ENCODE data around the gene UBE3D. TPM values are rescaled to one million over a fixed set of nuclear protein-coding genes. Genes with fewer than 3 reads are reported as not detected.

Gene UBE3D
- total RNA-seq, 1 experiment from 2014 or later: 14.0 TPM

DNA sequence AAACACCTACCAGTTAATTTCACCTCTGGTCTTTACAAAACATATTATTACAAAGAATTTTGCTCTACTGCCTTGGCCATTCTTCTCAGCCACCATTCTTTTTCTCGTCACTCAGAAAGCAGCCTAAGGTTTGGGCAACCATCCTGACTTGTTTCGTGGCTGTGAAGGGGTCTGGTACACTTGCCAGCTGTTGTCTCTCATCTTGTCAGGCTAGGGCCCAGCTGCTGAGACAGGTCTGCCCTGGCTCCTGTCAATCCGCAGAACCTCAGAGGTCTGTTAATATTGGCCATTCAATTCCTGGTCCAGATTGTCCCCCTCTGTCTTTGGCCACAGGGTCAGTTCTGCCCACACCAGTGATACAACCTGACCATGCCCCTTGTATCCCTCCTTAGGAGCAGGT lies 197.7 kb downstream of the UBE3D start (continued):
- TF ChIP-seq CDX4 (CRISPR knock-in tag; IDR thresholded peaks at IDR 0.05; ENCODE audit: borderline replicate concordance) (no peak), IRF1 (CRISPR knock-in tag; IDR thresholded peaks at IDR 0.05) (no peak), NR2C2 (CRISPR knock-in tag; IDR thresholded peaks at IDR 0.05) (no peak), ATF3 (CRISPR knock-in tag; conservative IDR thresholded peaks at IDR 0.05) (no peak), ESRRA (CRISPR knock-in tag; IDR thresholded peaks at IDR 0.05; ENCODE audit: borderline replicate concordance) (no peak), ZNF263 (CRISPR knock-in tag; IDR thresholded peaks at IDR 0.05; ENCODE audit: low read depth) (no peak), OVOL2 (CRISPR knock-in tag; IDR thresholded peaks at IDR 0.05; ENCODE audit: borderline replicate concordance) (no peak), KAT7 (CRISPR knock-in tag; IDR thresholded peaks at IDR 0.05; ENCODE audit: borderline replicate concordance) (no peak), SMAD4 (CRISPR knock-in tag; IDR thresholded peaks at IDR 0.05) (no peak), JUN (CRISPR knock-in tag; IDR thresholded peaks at IDR 0.05) (no peak)

DNA sequence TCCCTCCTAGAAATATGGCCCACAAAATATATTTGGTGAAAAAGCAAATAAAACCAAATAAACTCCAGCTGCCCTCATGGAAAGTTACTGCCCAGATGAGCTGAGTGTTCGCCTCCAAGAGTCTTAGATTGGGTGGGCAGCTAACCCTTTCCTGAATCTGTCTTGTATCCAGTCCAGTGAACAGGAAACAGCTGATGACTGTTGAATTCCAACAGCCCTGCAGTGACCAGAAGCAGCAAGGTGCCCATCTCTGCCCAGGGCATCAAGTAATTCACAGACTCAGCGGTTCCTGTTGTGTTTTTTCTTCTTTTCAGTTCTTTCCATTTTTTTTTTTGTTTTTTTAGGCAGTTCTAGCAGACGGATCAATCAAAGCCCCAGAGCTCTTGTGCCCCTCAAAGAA lies 199.2 kb downstream of the UBE3D start:
- no peak for ATAC-seq
- Mint-ChIP-seq H3K36me3 (no peaks in the 10 kb centered on the region), H3K9me3 (peaks cover 7% of the 10 kb centered on the region; the same call in 1 of the 2 replicates), H3K4me3 (no peak overlapping the region), H3K27me3 (ENCODE audit: low read depth) (no peaks in the 10 kb centered on the region), H3K4me1 (peaks cover 7% of the 10 kb centered on the region), H3K27ac (no peak overlapping the region)
- ChIA-PET POLR2A (no interaction called here), CTCF (no interaction called here)
- DNase-seq (ENCODE audit: low spot score): no peak
- no peak for TF ChIP-seq GTF2I (CRISPR knock-in tag; conservative IDR thresholded peaks at IDR 0.05)

DNA sequence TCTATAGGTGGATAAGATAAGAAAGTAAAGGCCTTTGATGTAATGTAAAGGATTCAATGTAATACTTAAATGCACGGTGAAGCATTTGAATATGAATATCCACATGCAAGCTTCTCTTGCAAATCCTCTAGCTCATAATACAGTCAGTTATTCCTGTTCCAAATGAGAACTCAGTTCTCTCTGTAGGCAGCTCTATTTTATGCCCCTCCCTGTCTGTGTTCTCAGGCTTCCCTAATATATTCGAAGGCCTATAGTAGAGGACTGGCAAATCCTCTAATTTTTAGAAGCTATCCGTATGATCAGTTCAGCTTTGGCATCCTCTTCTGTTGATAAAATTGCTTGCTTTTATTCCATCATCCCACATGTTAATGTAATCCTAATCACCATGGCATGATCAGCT lies 200.2 kb downstream of the UBE3D start:
- no peak for TF ChIP-seq E2F5 (CRISPR knock-in tag; IDR thresholded peaks at IDR 0.05)
- TF ChIP-seq NR2C2 (CRISPR knock-in tag; IDR thresholded peaks at IDR 0.05): no peak
- no peak for TF ChIP-seq USF1 (CRISPR knock-in tag; IDR thresholded peaks at IDR 0.05)
- TF ChIP-seq NR1H2 (CRISPR knock-in tag; IDR thresholded peaks at IDR 0.05): no peak
- TF ChIP-seq KAT7 (CRISPR knock-in tag; IDR thresholded peaks at IDR 0.05; ENCODE audit: borderline replicate concordance): no peak
- no peak for TF ChIP-seq ZNF138 (CRISPR knock-in tag; conservative IDR thresholded peaks at IDR 0.05)
- no peak for TF ChIP-seq SMAD3 (CRISPR knock-in tag; IDR thresholded peaks at IDR 0.05; ENCODE audit: borderline replicate concordance)
- no peak for TF ChIP-seq HMGA2 (CRISPR knock-in tag; IDR thresholded peaks at IDR 0.05)
- no peak for TF ChIP-seq ZMAT4 (CRISPR knock-in tag; IDR thresholded peaks at IDR 0.05)
- TF ChIP-seq ZNF671 (CRISPR knock-in tag; IDR thresholded peaks at IDR 0.05): no peak
- no peak for TF ChIP-seq ZNF121 (CRISPR knock-in tag; IDR thresholded peaks at IDR 0.05)
- no peak for TF ChIP-seq CREB1 (CRISPR knock-in tag; IDR thresholded peaks at IDR 0.05)
- TF ChIP-seq ZNF396 (CRISPR knock-in tag; IDR thresholded peaks at IDR 0.05; ENCODE audit: borderline replicate concordance): no peak
- TF ChIP-seq SMAD4 (CRISPR knock-in tag; IDR thresholded peaks at IDR 0.05): no peak
- TF ChIP-seq, protein P1, sequence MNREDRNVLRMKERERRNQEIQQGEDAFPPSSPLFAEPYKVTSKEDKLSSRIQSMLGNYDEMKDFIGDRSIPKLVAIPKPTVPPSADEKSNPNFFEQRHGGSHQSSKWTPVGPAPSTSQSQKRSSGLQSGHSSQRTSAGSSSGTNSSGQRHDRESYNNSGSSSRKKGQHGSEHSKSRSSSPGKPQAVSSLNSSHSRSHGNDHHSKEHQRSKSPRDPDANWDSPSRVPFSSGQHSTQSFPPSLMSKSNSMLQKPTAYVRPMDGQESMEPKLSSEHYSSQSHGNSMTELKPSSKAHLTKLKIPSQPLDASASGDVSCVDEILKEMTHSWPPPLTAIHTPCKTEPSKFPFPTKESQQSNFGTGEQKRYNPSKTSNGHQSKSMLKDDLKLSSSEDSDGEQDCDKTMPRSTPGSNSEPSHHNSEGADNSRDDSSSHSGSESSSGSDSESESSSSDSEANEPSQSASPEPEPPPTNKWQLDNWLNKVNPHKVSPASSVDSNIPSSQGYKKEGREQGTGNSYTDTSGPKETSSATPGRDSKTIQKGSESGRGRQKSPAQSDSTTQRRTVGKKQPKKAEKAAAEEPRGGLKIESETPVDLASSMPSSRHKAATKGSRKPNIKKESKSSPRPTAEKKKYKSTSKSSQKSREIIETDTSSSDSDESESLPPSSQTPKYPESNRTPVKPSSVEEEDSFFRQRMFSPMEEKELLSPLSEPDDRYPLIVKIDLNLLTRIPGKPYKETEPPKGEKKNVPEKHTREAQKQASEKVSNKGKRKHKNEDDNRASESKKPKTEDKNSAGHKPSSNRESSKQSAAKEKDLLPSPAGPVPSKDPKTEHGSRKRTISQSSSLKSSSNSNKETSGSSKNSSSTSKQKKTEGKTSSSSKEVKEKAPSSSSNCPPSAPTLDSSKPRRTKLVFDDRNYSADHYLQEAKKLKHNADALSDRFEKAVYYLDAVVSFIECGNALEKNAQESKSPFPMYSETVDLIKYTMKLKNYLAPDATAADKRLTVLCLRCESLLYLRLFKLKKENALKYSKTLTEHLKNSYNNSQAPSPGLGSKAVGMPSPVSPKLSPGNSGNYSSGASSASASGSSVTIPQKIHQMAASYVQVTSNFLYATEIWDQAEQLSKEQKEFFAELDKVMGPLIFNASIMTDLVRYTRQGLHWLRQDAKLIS (CRISPR knock-in tag; IDR thresholded peaks at IDR 0.05; ENCODE audit: borderline replicate concordance): no peak
- no peak for TF ChIP-seq CDX4 (CRISPR knock-in tag; IDR thresholded peaks at IDR 0.05; ENCODE audit: borderline replicate concordance)
- TF ChIP-seq, protein P2, sequence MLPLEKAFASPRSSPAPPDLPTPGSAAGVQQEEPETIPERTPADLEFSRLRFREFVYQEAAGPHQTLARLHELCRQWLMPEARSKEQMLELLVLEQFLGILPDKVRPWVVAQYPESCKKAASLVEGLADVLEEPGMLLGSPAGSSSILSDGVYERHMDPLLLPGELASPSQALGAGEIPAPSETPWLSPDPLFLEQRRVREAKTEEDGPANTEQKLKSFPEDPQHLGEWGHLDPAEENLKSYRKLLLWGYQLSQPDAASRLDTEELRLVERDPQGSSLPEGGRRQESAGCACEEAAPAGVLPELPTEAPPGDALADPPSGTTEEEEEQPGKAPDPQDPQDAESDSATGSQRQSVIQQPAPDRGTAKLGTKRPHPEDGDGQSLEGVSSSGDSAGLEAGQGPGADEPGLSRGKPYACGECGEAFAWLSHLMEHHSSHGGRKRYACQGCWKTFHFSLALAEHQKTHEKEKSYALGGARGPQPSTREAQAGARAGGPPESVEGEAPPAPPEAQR (CRISPR knock-in tag; IDR thresholded peaks at IDR 0.05): no peak
- no peak for TF ChIP-seq NFATC4 (CRISPR knock-in tag; IDR thresholded peaks at IDR 0.05)
- CTCF ChIA-PET: no interaction called here
- Mint-ChIP-seq H3K9me3 (peaks cover 7% of the 10 kb centered on the region; the same call in 1 of the 2 replicates), H3K36me3 (no peaks in the 10 kb centered on the region), H3K27me3 (ENCODE audit: low read depth) (no peaks in the 10 kb centered on the region), H3K27ac (no peak overlapping the region), H3K4me3 (no peak overlapping the region), H3K4me1 (peaks cover 7% of the 10 kb centered on the region)
- DNase-seq (ENCODE audit: low spot score): no peak
- POLR2A ChIA-PET: no interaction called here
- no peak for ATAC-seq
